ENCODE data around the gene MZT2A.
"Not testable (repeated sequence)": the region's sequence is repeated elsewhere in the genome, so short reads cannot be mapped to it uniquely, and the experiment has no call there.

DNA sequence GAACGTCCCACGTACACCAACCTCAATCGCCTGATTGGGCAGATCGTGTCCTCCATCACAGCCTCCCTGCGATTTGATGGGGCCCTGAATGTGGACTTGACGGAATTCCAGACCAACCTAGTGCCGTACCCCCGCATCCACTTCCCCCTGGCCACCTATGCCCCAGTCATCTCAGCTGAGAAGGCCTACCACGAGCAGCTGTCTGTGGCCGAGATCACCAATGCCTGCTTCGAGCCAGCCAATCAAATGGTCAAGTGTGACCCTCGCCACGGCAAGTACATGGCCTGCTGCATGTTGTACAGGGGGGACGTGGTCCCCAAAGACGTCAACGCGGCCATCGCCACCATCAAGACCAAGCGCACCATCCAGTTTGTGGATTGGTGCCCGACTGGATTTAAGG, 11.8 kb downstream of the MZT2A start:
- TF ChIP-seq, protein P1, sequence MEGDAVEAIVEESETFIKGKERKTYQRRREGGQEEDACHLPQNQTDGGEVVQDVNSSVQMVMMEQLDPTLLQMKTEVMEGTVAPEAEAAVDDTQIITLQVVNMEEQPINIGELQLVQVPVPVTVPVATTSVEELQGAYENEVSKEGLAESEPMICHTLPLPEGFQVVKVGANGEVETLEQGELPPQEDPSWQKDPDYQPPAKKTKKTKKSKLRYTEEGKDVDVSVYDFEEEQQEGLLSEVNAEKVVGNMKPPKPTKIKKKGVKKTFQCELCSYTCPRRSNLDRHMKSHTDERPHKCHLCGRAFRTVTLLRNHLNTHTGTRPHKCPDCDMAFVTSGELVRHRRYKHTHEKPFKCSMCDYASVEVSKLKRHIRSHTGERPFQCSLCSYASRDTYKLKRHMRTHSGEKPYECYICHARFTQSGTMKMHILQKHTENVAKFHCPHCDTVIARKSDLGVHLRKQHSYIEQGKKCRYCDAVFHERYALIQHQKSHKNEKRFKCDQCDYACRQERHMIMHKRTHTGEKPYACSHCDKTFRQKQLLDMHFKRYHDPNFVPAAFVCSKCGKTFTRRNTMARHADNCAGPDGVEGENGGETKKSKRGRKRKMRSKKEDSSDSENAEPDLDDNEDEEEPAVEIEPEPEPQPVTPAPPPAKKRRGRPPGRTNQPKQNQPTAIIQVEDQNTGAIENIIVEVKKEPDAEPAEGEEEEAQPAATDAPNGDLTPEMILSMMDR (conservative IDR thresholded peaks at IDR 0.05) = not testable (repeated sequence)
- not testable (repeated sequence) for TF ChIP-seq EZH2 (IDR thresholded peaks at IDR 0.05; ENCODE audit: low read depth)

Measured in PC-9 (cell line).